Right kidney (tissue), 1 donor: ENCODE results near the gene REEP6.
A peak's percentile ranks its signal among the peaks of the same experiment; 100 is the strongest.
"Not testable (repeated sequence)": the region's sequence is repeated elsewhere in the genome, so short reads cannot be mapped to it uniquely, and the experiment has no call there.

Source experiments
- DNase-seq: peaks from one replicate; pipeline ENCODE4 v3.0.0-alpha.2; 2016

Gene REEP6

GRCh38 chr19:1507192-1507660 lies 16.2 kb downstream of the REEP6 start:
- no peak for DNase-seq

GRCh38 chr19:1507763-1508506 lies 17.0 kb downstream of the REEP6 start:
- DNase-seq = peak; percentile 97

GRCh38 chr19:1508507-1508856 lies 17.5 kb downstream of the REEP6 start:
- peak; percentile 55 for DNase-seq

GRCh38 chr19:1509602-1510441 lies 18.8 kb downstream of the REEP6 start:
- DNase-seq = no peak

GRCh38 chr19:1510442-1510806 lies 19.4 kb downstream of the REEP6 start:
- DNase-seq = no peak

DNA sequence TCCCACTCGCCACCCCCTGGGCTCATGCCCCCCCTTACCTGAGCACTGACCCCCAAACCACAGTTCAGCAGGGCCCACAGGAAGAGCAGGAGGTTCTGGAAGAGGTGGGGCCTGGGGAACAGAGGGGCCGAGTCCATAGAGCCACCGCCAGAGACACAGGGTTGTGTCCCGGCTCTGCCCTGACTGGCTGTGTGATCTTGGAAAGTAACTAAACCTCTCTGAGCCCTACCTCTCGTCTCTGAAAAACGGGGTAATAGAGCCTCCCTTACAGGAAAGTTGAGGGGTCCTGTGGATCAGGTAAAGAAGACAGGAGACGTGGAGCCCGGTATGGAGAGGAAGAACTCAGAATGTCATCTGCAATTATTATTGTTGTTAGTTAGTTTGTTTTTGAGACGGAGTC lies 19.8 kb downstream of the REEP6 start:
- DNase-seq = no peak

- DNase-seq = no peak
These were observed 20.6 kb downstream of the REEP6 start for GRCh38 chr19:1511318-1512317.

- DNase-seq = no peak
These were observed 21.9 kb downstream of the REEP6 start, which contains the start of gene ADAMTSL5 for GRCh38 chr19:1512671-1513498. Gene ADAMTSL5 (minus strand): TSS chr19:1513019. CDS start chr19:1510943, 2,076 bp downstream.

- DNase-seq = no peak
These were observed 22.7 kb downstream of the REEP6 start for GRCh38 chr19:1513499-1514294.

DNA sequence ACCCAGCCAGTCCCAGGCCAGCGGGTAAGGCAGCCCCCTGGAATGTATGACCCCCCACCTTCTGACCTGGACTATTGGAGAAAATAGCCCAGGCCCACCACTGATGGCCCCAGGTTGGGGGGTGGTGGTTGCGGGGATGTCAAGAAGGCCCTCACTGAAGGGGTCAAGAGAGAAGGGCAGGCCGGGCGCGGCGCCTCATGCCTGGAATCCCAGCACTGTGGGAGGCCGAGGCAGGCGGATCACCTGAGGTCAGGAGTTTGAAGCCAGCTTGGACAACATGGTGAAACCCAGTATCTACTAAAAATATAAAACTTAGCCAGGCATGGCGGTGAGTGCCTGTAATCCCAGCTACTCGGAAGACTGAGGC lies 23.3 kb downstream of the REEP6 start:
- no peak for DNase-seq

GRCh38 chr19:1514986-1515721 lies 24.2 kb downstream of the REEP6 start:
- DNase-seq = no peak

DNA sequence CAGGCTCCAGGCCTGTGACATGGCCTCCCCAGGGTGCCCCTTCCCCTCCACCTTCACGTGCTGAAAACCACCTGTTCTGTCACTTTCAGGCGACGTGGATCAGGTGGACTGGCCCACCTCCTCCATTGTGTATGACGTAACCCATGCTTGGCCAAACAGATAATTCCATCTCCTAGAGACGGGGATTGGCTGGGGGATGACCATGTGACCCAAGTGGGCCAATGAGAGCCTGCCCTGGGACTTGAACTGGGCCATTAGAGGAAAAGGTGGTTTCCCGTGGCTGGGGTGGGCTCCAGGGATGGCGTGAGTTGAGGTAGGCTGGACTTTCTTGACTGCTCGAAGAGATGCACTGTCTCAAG lies 25.4 kb downstream of the REEP6 start:
- no peak for DNase-seq

- DNase-seq = no peak
These were observed 27.5 kb downstream of the REEP6 start for GRCh38 chr19:1518471-1518870.

DNA sequence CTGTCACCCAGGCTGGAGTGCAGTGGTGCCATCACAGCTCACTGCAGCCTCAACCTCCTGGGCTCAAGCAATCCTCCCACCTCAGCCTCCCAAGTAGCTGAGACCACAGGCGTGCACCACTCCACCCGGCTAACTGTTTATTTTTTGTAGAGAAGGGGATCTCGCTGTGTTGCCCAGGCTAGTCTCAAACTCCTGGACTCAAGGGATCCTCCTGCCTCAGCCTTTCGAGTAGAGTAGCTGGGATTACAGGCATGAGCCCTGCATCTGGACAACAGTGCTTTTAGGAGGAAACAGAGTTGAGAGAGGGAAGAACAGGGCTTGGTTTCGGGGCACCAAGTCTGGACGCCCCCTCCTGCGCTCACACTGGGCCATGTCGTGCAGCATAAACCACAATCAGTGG lies 28.8 kb downstream of the REEP6 start:
- not testable (repeated sequence) for DNase-seq

DNA sequence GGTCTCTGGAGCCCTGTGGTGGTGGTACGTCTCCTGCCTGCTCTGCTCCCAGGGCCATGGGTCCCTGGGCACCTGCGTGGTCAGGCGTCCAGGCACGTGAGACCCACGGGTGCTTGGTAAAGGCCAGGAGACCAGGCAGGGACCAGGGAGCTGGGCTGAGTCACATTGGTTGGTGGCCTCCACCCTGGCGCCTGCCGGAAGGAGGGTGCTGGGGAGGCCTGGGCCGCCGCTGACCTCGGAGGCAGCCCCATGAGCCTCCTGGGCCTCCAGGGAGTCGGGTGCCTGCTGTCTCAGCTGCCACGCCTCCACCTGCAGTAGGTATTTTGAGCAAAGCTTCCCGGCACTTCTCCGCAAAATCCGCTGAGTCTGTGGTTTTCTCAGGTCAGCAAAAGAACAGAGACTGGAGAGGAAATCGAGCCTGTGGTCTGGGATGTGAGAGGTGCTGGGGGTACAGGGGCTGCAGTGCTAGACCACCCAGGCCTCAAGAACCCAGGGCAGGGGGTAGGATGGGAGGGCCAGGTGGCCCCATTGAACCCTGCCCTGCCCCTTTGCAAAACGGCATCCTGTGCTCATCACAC lies 29.3 kb downstream of the REEP6 start:
- DNase-seq = no peak

DNA sequence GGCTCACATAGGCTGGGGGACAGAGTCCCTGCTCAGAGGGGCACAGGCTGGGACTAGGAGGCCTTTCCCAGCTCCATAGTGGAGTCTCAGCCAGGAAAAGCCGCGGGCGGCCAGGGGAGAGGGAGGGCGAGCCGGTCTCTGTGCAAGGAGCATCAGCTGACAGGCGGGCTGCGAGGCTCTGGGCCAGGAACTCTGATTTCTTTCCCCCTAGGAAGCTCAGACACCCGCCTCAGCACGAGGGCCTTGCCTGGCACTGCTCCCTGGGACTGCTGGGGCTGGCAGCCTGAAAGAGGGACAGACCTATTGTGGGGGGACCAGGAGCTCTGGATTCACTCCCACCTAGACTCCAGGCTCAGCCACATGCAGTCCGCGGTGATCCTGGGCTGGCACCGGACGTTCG lies 30.7 kb downstream of the REEP6 start:
- DNase-seq = no peak

GRCh38 chr19:1522061-1522460 lies 31.1 kb downstream of the REEP6 start:
- DNase-seq = no peak

DNA sequence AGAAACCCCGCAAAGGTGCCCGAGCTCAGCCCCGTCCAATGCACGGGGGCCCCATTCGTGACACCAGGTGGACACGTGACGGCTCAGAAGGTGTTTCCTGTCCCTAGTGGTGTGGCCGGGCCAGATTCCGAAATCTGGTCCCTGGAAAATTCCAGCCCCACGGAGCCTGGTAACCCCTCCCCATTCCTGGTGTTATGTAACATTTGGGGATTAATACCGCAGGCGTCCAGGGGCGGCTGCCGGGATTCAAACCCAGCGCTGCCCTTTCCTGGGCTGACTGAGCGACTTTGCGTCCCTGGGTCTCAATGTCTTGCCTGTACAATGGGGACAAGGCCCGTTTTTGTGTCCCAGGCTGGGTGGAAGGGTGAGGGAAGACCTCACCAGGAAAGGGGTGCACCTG lies 31.9 kb downstream of the REEP6 start:
- DNase-seq = no peak

DNA sequence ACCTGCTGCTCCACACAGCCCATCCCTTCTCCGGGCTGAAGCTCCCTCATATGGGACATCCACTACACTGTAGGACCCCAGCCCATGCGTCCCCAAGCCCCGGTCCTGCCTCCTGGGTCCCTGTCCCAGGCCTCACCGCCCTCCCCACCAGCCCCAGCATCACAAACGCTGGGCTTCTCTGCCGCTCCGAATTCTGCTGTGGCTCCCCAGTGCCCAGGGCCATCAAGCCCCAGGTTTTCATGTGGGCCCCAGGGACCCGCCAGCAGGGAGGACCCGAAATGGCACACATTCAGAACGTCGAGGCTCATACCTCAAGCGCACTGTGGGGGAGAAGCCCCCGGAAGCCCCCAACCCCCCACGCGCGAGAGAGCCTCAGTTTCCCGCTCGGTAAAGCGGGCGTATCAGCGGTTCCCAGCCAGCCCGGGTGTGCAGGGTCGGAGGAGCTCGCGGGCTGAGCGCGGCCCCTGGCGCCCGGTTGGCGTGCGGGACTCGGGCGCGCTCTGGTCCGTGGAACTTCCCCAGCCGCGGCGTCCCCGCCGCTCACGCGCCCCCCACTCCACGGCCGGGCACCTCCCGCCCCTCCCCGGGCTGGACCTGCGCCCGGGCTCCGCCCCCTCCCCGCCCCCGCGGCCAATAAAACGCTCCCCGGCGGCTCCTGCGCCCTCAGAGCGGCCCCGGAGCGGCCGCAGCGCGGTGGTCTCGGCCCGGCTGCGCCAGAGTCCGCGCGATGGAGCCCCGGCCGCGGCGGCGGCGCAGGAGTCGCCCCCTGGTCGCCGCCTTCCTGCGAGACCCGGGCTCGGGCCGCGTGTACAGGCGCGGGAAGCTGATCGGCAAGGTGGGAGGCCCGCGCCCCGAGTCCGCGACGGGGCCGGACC lies 32.7 kb downstream of the REEP6 start, which contains the start of gene PLK5:
PLK5 (plus strand) TSS at position 666 of the 875 bp plus-strand sequence. CDS start 2,920 bp downstream, outside the sequence.
- no peak for DNase-seq
